Esophagus muscularis mucosa (tissue), 4 donors: ENCODE results near the gene PCSK4. TPM values are rescaled to one million over a fixed set of nuclear protein-coding genes. Genes with fewer than 3 reads are reported as not detected.

Experiments
- DNase-seq: peaks from one replicate; pipeline ENCODE4 v3.0.0-alpha.2; 2017; ENCODE audit errors: extremely low spot score
- H3K27ac ChIP-seq, 4 donors: fragments of 200-600 bp; sonication (generic); replicated peaks in 1 of 4; 1 replicate in 3 of 4; 2 replicates in 1 of 4; pipeline ENCODE4 v1.5.1; 2016 to 2019; ENCODE audit warnings: mild to moderate bottlenecking in 1 of 4
- H3K27me3 ChIP-seq, 4 donors: fragments of 200-600 bp; sonication (generic); one replicate each; pipeline versions ENCODE4 v1.5.1 to v1.6.0; 2016 to 2019
- H3K36me3 ChIP-seq, 4 donors: fragments of 200-600 bp; sonication (generic); one replicate each; pipeline ENCODE4 v1.5.1; 2016 to 2019
- H3K4me1 ChIP-seq, 4 donors: fragments of 200-600 bp; sonication (generic); one replicate each; pipeline ENCODE4 v1.5.1; 2016 to 2019
- H3K4me3 ChIP-seq, 4 donors: fragments of 200-600 bp; sonication (generic); 1 replicate in 2 of 4; 2 replicates in 2 of 4; pipeline ENCODE4 v1.5.1; 2016 to 2019; ENCODE audit warnings: mild to moderate bottlenecking in 4 of 4, moderate library complexity in 1 of 4
- H3K9me3 ChIP-seq, 4 donors: fragments of 200-600 bp; sonication (generic); 1 replicate in 3 of 4; 2 replicates in 1 of 4; pipeline ENCODE4 v1.5.1; 2016 to 2019
- EP300 ChIP-seq: sonication (generic); formaldehyde crosslinking; IDR thresholded peaks from one replicate; pipeline ENCODE4 v1.6.1; 2017; ENCODE audit warnings: antibody characterized with exemption
- POLR2A ChIP-seq: fragments of 450-650 bp; IDR thresholded peaks from one replicate; pipeline ENCODE4 v1.6.1; 2017; ENCODE audit warnings: antibody characterized with exemption, moderate library complexity, mild to moderate bottlenecking, low read depth
- POLR2AphosphoS5 ChIP-seq, 2 donors: sonication (generic); formaldehyde crosslinking; IDR thresholded peaks; one replicate each; pipeline ENCODE4 v1.6.1; 2017; ENCODE audit warnings: antibody characterized with exemption in 2 of 2
- WGBS: methylation state at CpG from one replicate; pipeline ENCODE4 v1.1.5; 2018; 5-methylcytosine and 5-hydroxymethylcytosine counted together
- intact Hi-C: fragments of 100-400 bp; cut with DNase I; formaldehyde crosslinking; loops from one replicate; pipeline ENCODE4 v1.15.1; 2023
- total RNA-seq, 4 donors: library from RNA; depleted of rRNA; stranded (reverse); fragments of >200 nt; gene quantifications; one replicate each; pipeline versions ENCODE4 v1.1.0 to v1.2.1, GENCODE V29; 2016
- TF ChIP-seq, protein P1 (sequence below), 3 experiments: fragments of 200-600 bp in 2 of 3; fragments of 450-650 bp in 1 of 3; sonication (generic) in 2 of 3; IDR thresholded peaks; one replicate each; pipeline ENCODE4 v1.5.1; 2017 to 2019; ENCODE audit warnings: antibody characterized with exemption in 3 of 3, mild to moderate bottlenecking in 2 of 3, moderate library complexity in 1 of 3

The PCSK4 gene
- total RNA-seq, 4 donors from 2014 or later = 1.9 to 5.4 (median 3.3) TPM

DNA sequence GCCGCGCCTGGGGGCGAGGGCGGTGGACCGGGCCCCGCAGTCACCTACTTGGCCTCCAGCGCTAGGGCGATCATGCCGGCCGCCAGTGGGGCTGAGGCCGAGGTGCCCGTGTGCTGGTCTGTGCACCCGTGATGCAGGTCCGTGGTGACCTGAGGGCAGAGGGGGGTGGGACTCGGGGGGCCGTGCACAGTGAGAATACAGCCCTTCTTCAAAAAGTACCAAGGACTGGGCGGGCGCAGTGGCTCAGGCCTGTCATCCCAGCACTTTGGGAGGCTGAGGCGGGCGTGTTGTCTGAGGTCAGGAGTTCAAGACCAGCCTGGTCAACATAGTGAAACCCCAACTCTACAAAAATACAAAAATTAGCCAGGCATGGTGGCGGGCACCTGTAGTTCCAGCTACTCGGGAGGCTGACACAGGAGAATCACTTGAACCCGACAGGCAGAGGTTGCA is 6.1 kb downstream of the PCSK4 start:
- Histone ChIP-seq H3K9me3 (no peaks in the 10 kb centered on the region), H3K4me3 (no peak overlapping the region), H3K4me1 (peaks cover 6 to 9% (median 8%) of the 10 kb centered on the region in 4 donors), H3K27me3 (no peaks in the 10 kb centered on the region), H3K27ac (no peak overlapping the region), H3K36me3 (no peaks in the 10 kb centered on the region)
- no peak for DNase-seq
- WGBS = 90% methylated on average over 22 of the region's 23 CpGs
- TF ChIP-seq POLR2AphosphoS5 (IDR thresholded peaks at IDR 0.05) = no peak
- TF ChIP-seq POLR2A = no peak
- no peak for TF ChIP-seq EP300
- TF ChIP-seq, protein P1, sequence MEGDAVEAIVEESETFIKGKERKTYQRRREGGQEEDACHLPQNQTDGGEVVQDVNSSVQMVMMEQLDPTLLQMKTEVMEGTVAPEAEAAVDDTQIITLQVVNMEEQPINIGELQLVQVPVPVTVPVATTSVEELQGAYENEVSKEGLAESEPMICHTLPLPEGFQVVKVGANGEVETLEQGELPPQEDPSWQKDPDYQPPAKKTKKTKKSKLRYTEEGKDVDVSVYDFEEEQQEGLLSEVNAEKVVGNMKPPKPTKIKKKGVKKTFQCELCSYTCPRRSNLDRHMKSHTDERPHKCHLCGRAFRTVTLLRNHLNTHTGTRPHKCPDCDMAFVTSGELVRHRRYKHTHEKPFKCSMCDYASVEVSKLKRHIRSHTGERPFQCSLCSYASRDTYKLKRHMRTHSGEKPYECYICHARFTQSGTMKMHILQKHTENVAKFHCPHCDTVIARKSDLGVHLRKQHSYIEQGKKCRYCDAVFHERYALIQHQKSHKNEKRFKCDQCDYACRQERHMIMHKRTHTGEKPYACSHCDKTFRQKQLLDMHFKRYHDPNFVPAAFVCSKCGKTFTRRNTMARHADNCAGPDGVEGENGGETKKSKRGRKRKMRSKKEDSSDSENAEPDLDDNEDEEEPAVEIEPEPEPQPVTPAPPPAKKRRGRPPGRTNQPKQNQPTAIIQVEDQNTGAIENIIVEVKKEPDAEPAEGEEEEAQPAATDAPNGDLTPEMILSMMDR (IDR thresholded peaks at IDR 0.05) = no peak
- intact Hi-C loops = no loop called here

DNA sequence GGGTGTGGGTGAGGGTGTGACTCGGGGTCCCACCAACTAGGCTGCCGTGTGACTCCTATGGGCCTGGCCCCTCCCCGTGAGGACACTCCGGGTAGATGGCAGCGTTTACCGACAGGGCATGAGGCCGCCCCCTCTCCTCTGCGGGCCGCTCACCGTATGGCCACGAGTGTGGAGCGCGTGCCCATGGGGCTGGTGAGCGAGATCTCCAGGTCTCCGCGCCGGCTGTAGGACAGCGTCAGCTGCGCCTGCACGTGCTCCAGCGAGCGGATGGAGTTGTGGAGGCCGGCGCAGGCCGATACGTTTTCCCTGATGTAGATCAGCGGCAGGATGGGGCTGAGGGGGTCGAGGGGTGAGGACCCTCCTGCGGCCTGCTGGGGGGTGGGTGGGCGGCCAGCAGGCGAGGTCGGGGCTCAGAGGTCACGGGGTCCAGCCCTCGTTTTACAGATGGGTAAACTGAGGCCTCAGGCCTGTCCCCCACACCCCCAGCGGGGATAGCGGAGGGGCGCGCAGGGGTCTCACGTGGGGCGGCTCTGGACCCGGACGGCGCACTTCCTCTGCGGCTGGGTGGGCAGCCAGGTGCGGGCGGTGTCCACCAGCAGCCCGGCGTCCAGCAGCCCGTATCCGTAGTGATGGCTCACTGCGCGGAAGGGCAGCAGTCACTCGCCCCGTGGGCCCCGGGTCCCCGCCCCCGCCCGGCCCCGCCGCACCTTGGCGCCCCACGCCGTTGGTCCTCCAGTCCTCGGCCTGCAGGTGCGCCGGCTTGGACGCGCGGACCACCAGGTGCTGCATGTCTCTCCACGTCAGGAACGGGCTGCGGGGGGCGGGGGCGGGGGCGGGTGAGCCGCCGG is 6.8 kb downstream of the PCSK4 start:
- no peaks in the 10 kb centered on the region for H3K36me3 ChIP-seq
- 88% methylated on average over 21 of the region's 77 CpGs for WGBS
- TF ChIP-seq POLR2AphosphoS5 (IDR thresholded peaks at IDR 0.05) = no peak
- TF ChIP-seq, protein P1 (IDR thresholded peaks at IDR 0.05) = no peak
- intact Hi-C loops = no loop called here
- H3K9me3 ChIP-seq = no peaks in the 10 kb centered on the region
- no peak overlapping the region for H3K4me3 ChIP-seq
- peaks cover 8 to 13% (median 12%) of the 10 kb centered on the region in 4 donors for H3K4me1 ChIP-seq
- no peaks in the 10 kb centered on the region for H3K27me3 ChIP-seq
- H3K27ac ChIP-seq = no peak overlapping the region
- DNase-seq = no peak

DNA sequence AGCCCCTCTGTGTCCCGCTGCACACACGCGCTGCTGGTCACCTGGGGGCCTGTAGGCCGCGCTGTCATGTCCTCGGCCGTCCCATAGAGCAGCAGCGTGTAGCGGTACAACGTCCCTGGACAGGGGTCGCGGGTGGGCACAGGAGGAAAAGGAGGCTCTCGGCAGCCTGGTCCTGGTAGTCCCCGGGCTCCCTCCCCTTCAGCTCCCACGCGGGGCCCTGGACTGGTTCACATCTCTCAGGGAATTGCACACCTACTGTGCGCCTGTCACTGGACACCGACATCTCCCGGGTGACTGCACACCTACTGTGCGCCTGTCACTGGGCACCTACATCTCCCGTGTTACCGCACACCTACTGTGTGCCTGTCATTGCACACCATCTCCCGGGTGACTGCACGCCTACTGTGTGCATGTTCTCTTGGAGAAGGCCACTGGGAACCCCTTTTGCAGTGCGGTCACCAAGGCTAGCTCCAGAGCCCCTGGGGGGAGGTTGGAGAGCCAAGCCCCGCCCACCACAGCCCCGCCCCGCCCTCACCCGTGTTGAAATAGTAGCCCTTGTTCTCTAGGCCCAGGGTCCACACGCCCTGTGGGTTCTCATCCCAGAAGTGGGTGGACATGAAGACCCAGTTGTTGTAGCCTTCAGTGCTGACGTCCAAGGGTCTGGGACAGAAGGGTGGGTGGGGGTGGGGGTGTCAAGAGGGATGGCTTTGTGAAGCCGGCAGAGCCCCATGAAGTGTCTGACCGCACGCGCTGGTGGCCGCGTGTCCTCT is 7.6 kb downstream of the PCSK4 start:
- H3K9me3 ChIP-seq = no peaks in the 10 kb centered on the region
- TF ChIP-seq EP300 = no peak
- TF ChIP-seq POLR2A = no peak
- TF ChIP-seq POLR2AphosphoS5 (IDR thresholded peaks at IDR 0.05) = no peak
- TF ChIP-seq, protein P1 (IDR thresholded peaks at IDR 0.05) = no peak
- no peaks in the 10 kb centered on the region for H3K27me3 ChIP-seq
- H3K4me3 ChIP-seq = no peak overlapping the region
- H3K27ac ChIP-seq = no peak overlapping the region
- no peaks in the 10 kb centered on the region for H3K36me3 ChIP-seq
- 79% methylated on average over 14 of the region's 37 CpGs for WGBS
- intact Hi-C loops = no loop called here
- DNase-seq = no peak
- H3K4me1 ChIP-seq = peaks cover 15 to 21% (median 20%) of the 10 kb centered on the region in 4 donors

DNA sequence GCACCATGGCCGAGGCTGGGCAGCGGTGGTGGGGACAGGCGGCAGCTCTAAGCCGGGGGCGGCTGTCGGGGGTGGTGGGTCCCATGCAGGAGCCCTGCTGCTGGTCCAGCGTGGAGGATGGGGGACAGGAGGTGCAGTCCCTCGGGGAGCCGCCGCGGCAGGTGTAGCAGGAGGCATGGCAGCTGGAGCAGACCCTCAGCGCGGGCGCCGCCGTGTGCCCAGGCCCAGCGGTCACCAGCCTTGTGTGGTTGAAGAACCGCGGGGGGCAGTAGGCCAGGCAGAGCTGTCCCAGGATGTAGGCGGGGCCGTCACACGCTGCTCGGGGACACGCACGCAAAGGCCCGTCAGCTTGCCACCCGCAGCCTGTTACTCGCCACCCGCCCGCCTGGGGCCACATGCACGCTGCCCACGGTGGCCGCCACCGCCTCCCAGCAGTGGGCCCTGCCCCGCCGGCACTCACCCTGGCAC is 8.2 kb downstream of the PCSK4 start:
- Histone ChIP-seq H3K4me3 (no peak overlapping the region), H3K36me3 (peaks cover 0 to 5% (median 0%) of the 10 kb centered on the region in 4 donors), H3K4me1 (peaks cover 15 to 27% (median 27%) of the 10 kb centered on the region in 4 donors), H3K9me3 (no peaks in the 10 kb centered on the region), H3K27me3 (no peaks in the 10 kb centered on the region), H3K27ac (no peak overlapping the region)
- 92% methylated on average over 14 of the region's 36 CpGs for WGBS
- intact Hi-C loops = no loop called here
- TF ChIP-seq, protein P1 (IDR thresholded peaks at IDR 0.05) = no peak
- TF ChIP-seq EP300 = no peak
- TF ChIP-seq POLR2AphosphoS5 (IDR thresholded peaks at IDR 0.05) = no peak
- TF ChIP-seq POLR2A = no peak
- DNase-seq = no peak
